ENCODE results near the gene HIGD2A.

HIGD2A gene

GRCh38 chr5:176420972-176421544 lies 32.5 kb downstream of the HIGD2A start:
- no peak for TF ChIP-seq CTCF (IDR thresholded peaks at IDR 0.05; ENCODE audit: low read depth, low read length)
- Histone ChIP-seq H3K27me3 (no peaks in the 10 kb centered on the region; the same call in 1 of the 2 replicates), H3K36me3 (no peaks in the 10 kb centered on the region)

GRCh38 chr5:176424181-176424580 lies 35.6 kb downstream of the HIGD2A start:
- Histone ChIP-seq H3K27me3 (no peaks in the 10 kb centered on the region; the same call in 1 of the 2 replicates), H3K36me3 (no peaks in the 10 kb centered on the region), H3K4me3 (ENCODE audit: low read depth, low read length) (no peak overlapping the region), H3K4me1 (no peaks in the 10 kb centered on the region), H3K9me3 (no peaks in the 10 kb centered on the region)
- TF ChIP-seq CTCF (IDR thresholded peaks at IDR 0.05; ENCODE audit: low read depth, low read length), result no peak
- no peak for DNase-seq

More at GRCh38 chr5:176420972-176421544, 32.5 kb downstream of the HIGD2A start:
- Histone ChIP-seq H3K4me1 (no peaks in the 10 kb centered on the region), H3K9me3 (no peaks in the 10 kb centered on the region), H3K4me3 (ENCODE audit: low read depth, low read length) (no peak overlapping the region)
- DNase-seq, result no peak

GRCh38 chr5:176425138-176425537 lies 36.6 kb downstream of the HIGD2A start:
- Histone ChIP-seq H3K4me1 (no peaks in the 10 kb centered on the region), H3K27me3 (no peaks in the 10 kb centered on the region; the same call in 1 of the 2 replicates), H3K36me3 (no peaks in the 10 kb centered on the region), H3K4me3 (ENCODE audit: low read depth, low read length) (no peak overlapping the region), H3K9me3 (no peaks in the 10 kb centered on the region)
- no peak for TF ChIP-seq CTCF (IDR thresholded peaks at IDR 0.05; ENCODE audit: low read depth, low read length)
- DNase-seq, result no peak

GRCh38 chr5:176425791-176426190 lies 37.2 kb downstream of the HIGD2A start:
- TF ChIP-seq CTCF (IDR thresholded peaks at IDR 0.05; ENCODE audit: low read depth, low read length), result no peak
- Histone ChIP-seq H3K27me3 (no peaks in the 10 kb centered on the region), H3K4me1 (no peaks in the 10 kb centered on the region), H3K4me3 (ENCODE audit: low read depth, low read length) (no peak overlapping the region), H3K36me3 (no peaks in the 10 kb centered on the region), H3K9me3 (no peaks in the 10 kb centered on the region)
- DNase-seq, result no peak

GRCh38 chr5:176426876-176427275 lies 38.3 kb downstream of the HIGD2A start:
- Histone ChIP-seq H3K4me1 (no peaks in the 10 kb centered on the region), H3K27me3 (no peaks in the 10 kb centered on the region), H3K36me3 (no peaks in the 10 kb centered on the region), H3K4me3 (ENCODE audit: low read depth, low read length) (no peak overlapping the region), H3K9me3 (no peaks in the 10 kb centered on the region)
- no peak for DNase-seq
- no peak for TF ChIP-seq CTCF (IDR thresholded peaks at IDR 0.05; ENCODE audit: low read depth, low read length)

- DNase-seq, result no peak
- TF ChIP-seq CTCF (IDR thresholded peaks at IDR 0.05; ENCODE audit: low read depth, low read length), result no peak
- H3K36me3 ChIP-seq, result no peaks in the 10 kb centered on the region
- H3K27me3 ChIP-seq, result no peaks in the 10 kb centered on the region
- no peaks in the 10 kb centered on the region for H3K4me1 ChIP-seq
- H3K9me3 ChIP-seq, result no peaks in the 10 kb centered on the region
- no peak overlapping the region for H3K4me3 ChIP-seq (ENCODE audit: low read depth, low read length)
Observed at GRCh38 chr5:176427971-176428370, 39.4 kb downstream of the HIGD2A start.
